PC-3 (cell line): ENCODE results near the gene DISC1. TPM values are rescaled to one million over a fixed set of nuclear protein-coding genes. Genes with fewer than 3 reads are reported as not detected.

Experiments used
- ATAC-seq: fragments of 200-7000 bp; cut with Tn5 transposase; 2 replicates; pipeline ENCODE4 v1.9.1; 2020; ENCODE audit warnings: mild to moderate bottlenecking, moderate library complexity
- BruUV-seq: library from RNA; stranded (reverse); fragments of 400-500 nt; replicated peaks from 2 replicates; lab custom pipeline; 2021; lab: Mats Ljungman, UMichigan
- CTCF ChIA-PET: fragments of 300-600 bp; sonication (Branson Sonifier 250); formaldehyde crosslinking; loops from one replicate; lab custom pipeline; 2022; ENCODE audit warnings: antibody characterized with exemption; lab: Charles Lee
- POLR2A ChIA-PET: fragments of 300-600 bp; sonication (Branson Sonifier 250); formaldehyde crosslinking; loops from one replicate; lab custom pipeline; 2022; ENCODE audit warnings: antibody characterized with exemption; ENCODE audit not compliant: unreplicated experiment; lab: Charles Lee
- DNase-seq: peaks from one replicate; pipeline ENCODE4 v3.0.0-alpha.2; 2015
- H2AFZ ChIP-seq: fragments of 300-600 bp; sonication (generic); 2 replicates; pipeline ENCODE4 v1.6.0; 2016; ENCODE audit warnings: antibody characterized with exemption, low read length
- H3F3A ChIP-seq: fragments of 300-600 bp; sonication (generic); one replicate; pipeline ENCODE4 v1.6.0; 2017; ENCODE audit warnings: antibody characterized with exemption, low read length, control low read depth, mild to moderate bottlenecking; ENCODE audit not compliant: unreplicated experiment
- H3K27ac ChIP-seq: fragments of 300-600 bp; sonication (generic); 2 replicates; pipeline ENCODE4 v1.5.1; 2016; ENCODE audit warnings: mild to moderate bottlenecking, low read length
- H3K27me3 ChIP-seq: fragments of 300-600 bp; sonication (generic); 2 replicates; pipeline ENCODE4 v1.6.1; 2016; ENCODE audit warnings: low read length, mixed read lengths
- H3K36me3 ChIP-seq: fragments of 300-600 bp; sonication (generic); 2 replicates; pipeline ENCODE4 v1.6.1; 2016; ENCODE audit warnings: low read depth, mixed run types, low read length, mixed read lengths
- H3K4me1 ChIP-seq: fragments of 300-600 bp; sonication (generic); 2 replicates; pipeline ENCODE4 v1.5.1; 2016; ENCODE audit warnings: low read length; ENCODE audit not compliant: insufficient read depth
- H3K4me2 ChIP-seq: fragments of 300-600 bp; sonication (generic); 2 replicates; pipeline ENCODE4 v1.6.0; 2016; ENCODE audit warnings: low read length
- H3K4me3 ChIP-seq: fragments of 300-600 bp; sonication (generic); 2 replicates; pipeline ENCODE4 v1.5.1; 2016; ENCODE audit warnings: mild to moderate bottlenecking, low read length, mixed read lengths
- H3K79me2 ChIP-seq: fragments of 300-600 bp; sonication (generic); 2 replicates; pipeline ENCODE4 v1.6.1; 2017; ENCODE audit warnings: low read length, mixed read lengths
- H3K9ac ChIP-seq: fragments of 300-600 bp; sonication (generic); 2 replicates; pipeline ENCODE4 v1.6.0; 2016; ENCODE audit warnings: mild to moderate bottlenecking, low read length
- H3K9me2 ChIP-seq: fragments of 300-600 bp; sonication (generic); replicated peaks from 2 replicates; pipeline ENCODE4 v1.6.1; 2016; ENCODE audit warnings: mixed run types, low read length, mixed read lengths
- H3K9me3 ChIP-seq: fragments of 300-600 bp; sonication (generic); 2 replicates; pipeline ENCODE4 v1.6.1; 2016; ENCODE audit warnings: low read length, mixed read lengths
- H4K20me1 ChIP-seq: fragments of 300-600 bp; sonication (generic); 2 replicates; pipeline ENCODE4 v1.6.1; 2016; ENCODE audit warnings: low read length, mixed read lengths
- CTCF ChIP-seq: fragments of 300-600 bp; sonication (generic); conservative IDR thresholded peaks from 2 replicates; pipeline ENCODE4 v1.5.1; 2017; ENCODE audit warnings: antibody characterized with exemption, low read depth, mild to moderate bottlenecking, low read length
- EZH2 ChIP-seq: fragments of 300-600 bp; sonication (generic); IDR thresholded peaks from one replicate; pipeline ENCODE4 v1.6.1; 2017; ENCODE audit warnings: antibody characterized with exemption, mild to moderate bottlenecking, low read length; ENCODE audit not compliant: unreplicated experiment
- EZH2phosphoT487 ChIP-seq: fragments of 300-600 bp; sonication (generic); IDR thresholded peaks from 2 replicates; pipeline ENCODE4 v1.6.1; 2018; ENCODE audit warnings: mild to moderate bottlenecking, antibody characterized with exemption, low read length, borderline replicate concordance
- intact Hi-C: fragments of 100-400 bp; cut with micrococcal nuclease; formaldehyde crosslinking; loops from 2 replicates; pipeline ENCODE4 v1.9.0; 2023
- total RNA-seq: library from RNA; depleted of rRNA; stranded (reverse); fragments of >200 nt; gene quantifications from 2 replicates; pipeline ENCODE4 v1.2.3, GENCODE V29; 2014

The DISC1 gene
- total RNA-seq, 1 experiment from 2014 or later = 3.4 TPM

DNA sequence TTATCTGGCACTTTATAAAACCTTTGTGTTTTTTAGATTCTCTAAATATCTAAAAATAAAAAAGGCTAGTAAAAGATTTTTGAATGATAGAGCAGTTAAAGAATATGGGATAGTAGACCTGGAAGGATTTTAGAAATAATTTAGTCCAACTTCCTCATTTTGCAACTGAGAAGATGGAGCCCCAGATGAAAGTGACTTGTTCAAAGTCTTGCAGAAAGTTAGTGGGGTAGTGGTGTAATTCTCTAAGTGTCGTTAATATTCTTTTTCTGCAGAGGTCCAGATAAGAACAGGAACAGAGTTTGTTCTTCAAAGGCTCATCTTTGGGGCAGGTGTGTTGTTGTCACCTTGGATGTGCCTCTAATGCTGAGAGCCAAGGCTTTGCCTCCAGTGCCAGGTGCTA is 159.5 kb downstream of the DISC1 start:
- CTCF ChIA-PET = no interaction called here
- DNase-seq (no peak), ATAC-seq (no peak)
- H2AFZ ChIP-seq = no peak overlapping the region
- no peaks in the 10 kb centered on the region for H4K20me1 ChIP-seq
- intact Hi-C loops = no loop called here
- POLR2A ChIA-PET = no interaction called here
- H3K79me2 ChIP-seq = no peaks in the 10 kb centered on the region
- H3K27ac ChIP-seq = no peak overlapping the region
- no peak overlapping the region for H3K4me3 ChIP-seq
- H3K9me2 ChIP-seq = no peaks in the 10 kb centered on the region
- peaks cover 18% of the 10 kb centered on the region for H3K4me1 ChIP-seq
- TF ChIP-seq CTCF (no peak), EZH2phosphoT487 (no peak), EZH2 (no peak)
- no peaks in the 10 kb centered on the region for H3F3A ChIP-seq
- H3K4me2 ChIP-seq = no peak overlapping the region
- BruUV-seq = no TSS peak
- no peaks in the 10 kb centered on the region for H3K36me3 ChIP-seq
- H3K27me3 ChIP-seq = no peaks in the 10 kb centered on the region
- H3K9ac ChIP-seq = no peak overlapping the region
- H3K9me3 ChIP-seq = no peaks in the 10 kb centered on the region

- no peaks in the 10 kb centered on the region for H3K79me2 ChIP-seq
- peaks cover 10% of the 10 kb centered on the region for H3K4me1 ChIP-seq
- H2AFZ ChIP-seq = no peak overlapping the region
- no peaks in the 10 kb centered on the region for H3F3A ChIP-seq
- DNase-seq (no peak), ATAC-seq (no peak)
- no peaks in the 10 kb centered on the region for H3K9me3 ChIP-seq
- no peak for TF ChIP-seq EZH2
- TF ChIP-seq EZH2phosphoT487 = no peak
- TF ChIP-seq CTCF = no peak
- ChIA-PET POLR2A (no interaction called here), CTCF (no interaction called here)
- BruUV-seq = no TSS peak
- H4K20me1 ChIP-seq = no peaks in the 10 kb centered on the region
- no peak overlapping the region for H3K9ac ChIP-seq
- H3K9me2 ChIP-seq = no peaks in the 10 kb centered on the region
- H3K27ac ChIP-seq = no peak overlapping the region
- intact Hi-C loops = no loop called here
- no peaks in the 10 kb centered on the region for H3K27me3 ChIP-seq
- H3K4me3 ChIP-seq = no peak overlapping the region
- H3K4me2 ChIP-seq = no peak overlapping the region
- H3K36me3 ChIP-seq = no peaks in the 10 kb centered on the region
Observed at GRCh38 chr1:231792634-231793033, 166.0 kb downstream of the DISC1 start.

DNA sequence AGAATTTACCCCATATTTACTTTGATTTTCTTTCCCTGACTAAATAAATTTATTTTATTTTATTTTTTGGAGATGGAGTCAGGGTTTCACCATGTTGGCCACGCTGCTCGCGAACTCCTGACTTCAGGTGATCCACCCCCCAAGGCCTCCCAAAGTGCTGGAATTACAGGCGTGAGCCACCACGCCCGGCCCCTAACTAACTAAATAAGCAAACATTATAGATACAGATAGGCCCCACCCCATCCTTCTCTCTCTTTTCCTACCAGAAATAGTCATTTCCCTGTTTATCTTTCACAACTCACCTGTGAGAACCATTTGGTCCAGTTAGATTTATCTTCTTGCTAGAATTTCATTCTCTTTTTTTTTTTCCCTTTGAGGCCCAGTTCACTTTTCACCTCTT is 167.3 kb downstream of the DISC1 start:
- no peaks in the 10 kb centered on the region for H3K27me3 ChIP-seq
- TF ChIP-seq EZH2phosphoT487 (no peak), CTCF (no peak), EZH2 (no peak)
- intact Hi-C loops = no loop called here
- no peaks in the 10 kb centered on the region for H3K36me3 ChIP-seq
- peaks cover 10% of the 10 kb centered on the region for H3K4me1 ChIP-seq
- ATAC-seq (no peak), DNase-seq (no peak)
- no peak overlapping the region for H3K9ac ChIP-seq
- ChIA-PET CTCF (no interaction called here), POLR2A (no interaction called here)
- no peaks in the 10 kb centered on the region for H3K9me2 ChIP-seq
- no peak overlapping the region for H3K4me2 ChIP-seq
- H3K27ac ChIP-seq = no peak overlapping the region
- H3F3A ChIP-seq = no peaks in the 10 kb centered on the region
- no peaks in the 10 kb centered on the region for H4K20me1 ChIP-seq
- no peaks in the 10 kb centered on the region for H3K79me2 ChIP-seq
- no peak overlapping the region for H2AFZ ChIP-seq
- H3K4me3 ChIP-seq = no peak overlapping the region
- no TSS peak for BruUV-seq
- H3K9me3 ChIP-seq = no peaks in the 10 kb centered on the region
